WTC11 (cell line): ENCODE results near the gene TYRP1.

Experiments used
- CBFB ChIP-seq: sonication (generic); formaldehyde crosslinking; IDR thresholded peaks from 2 replicates; pipeline ENCODE4 v1.8.1; 2022; ENCODE audit warnings: mild to moderate bottlenecking, low read depth, missing genetic modification reagents
- ETV6 ChIP-seq: sonication (generic); formaldehyde crosslinking; IDR thresholded peaks from 2 replicates; pipeline ENCODE4 v1.8.1; 2022; ENCODE audit warnings: mild to moderate bottlenecking, missing genetic modification reagents
- GTF2I ChIP-seq: fragments of 250-450 bp; sonication (Bioruptor Pico); conservative IDR thresholded peaks from 2 replicates; pipeline ENCODE4 v1.4.0; 2021; ENCODE audit warnings: mild to moderate bottlenecking
- SP1 ChIP-seq: sonication (generic); formaldehyde crosslinking; conservative IDR thresholded peaks from 2 replicates; pipeline ENCODE4 v1.8.1; 2022; ENCODE audit warnings: missing genetic modification reagents
- TEAD4 ChIP-seq: sonication (generic); formaldehyde crosslinking; IDR thresholded peaks from 2 replicates; pipeline ENCODE4 v1.8.0; 2022; ENCODE audit warnings: mild to moderate bottlenecking, missing genetic modification reagents
- ZBTB21 ChIP-seq: sonication (generic); formaldehyde crosslinking; IDR thresholded peaks from 2 replicates; pipeline ENCODE4 v1.8.1; 2023; ENCODE audit warnings: mild to moderate bottlenecking, missing genetic modification reagents, borderline replicate concordance
- ZNF121 ChIP-seq: sonication (generic); formaldehyde crosslinking; IDR thresholded peaks from 2 replicates; pipeline ENCODE4 v1.8.0; 2023; ENCODE audit warnings: missing genetic modification reagents
- TF ChIP-seq, protein P1 (sequence below): fragments of 200-600 bp; IDR thresholded peaks from 2 replicates; pipeline ENCODE4 v1.8.0; 2022; ENCODE audit warnings: antibody characterized with exemption
- TF ChIP-seq, protein P2 (sequence below): sonication (generic); formaldehyde crosslinking; IDR thresholded peaks from 2 replicates; pipeline ENCODE4 v1.8.1; 2023; ENCODE audit warnings: mild to moderate bottlenecking, moderate library complexity, missing genetic modification reagents
- TF ChIP-seq, protein P3 (sequence below): sonication (generic); formaldehyde crosslinking; IDR thresholded peaks from 2 replicates; pipeline ENCODE4 v1.8.1; 2022; ENCODE audit warnings: mild to moderate bottlenecking, moderate library complexity, missing genetic modification reagents
- TF ChIP-seq, protein P4 (sequence below): sonication (generic); formaldehyde crosslinking; IDR thresholded peaks from 2 replicates; pipeline ENCODE4 v1.8.0; 2022; ENCODE audit warnings: mild to moderate bottlenecking, missing genetic modification reagents

DNA sequence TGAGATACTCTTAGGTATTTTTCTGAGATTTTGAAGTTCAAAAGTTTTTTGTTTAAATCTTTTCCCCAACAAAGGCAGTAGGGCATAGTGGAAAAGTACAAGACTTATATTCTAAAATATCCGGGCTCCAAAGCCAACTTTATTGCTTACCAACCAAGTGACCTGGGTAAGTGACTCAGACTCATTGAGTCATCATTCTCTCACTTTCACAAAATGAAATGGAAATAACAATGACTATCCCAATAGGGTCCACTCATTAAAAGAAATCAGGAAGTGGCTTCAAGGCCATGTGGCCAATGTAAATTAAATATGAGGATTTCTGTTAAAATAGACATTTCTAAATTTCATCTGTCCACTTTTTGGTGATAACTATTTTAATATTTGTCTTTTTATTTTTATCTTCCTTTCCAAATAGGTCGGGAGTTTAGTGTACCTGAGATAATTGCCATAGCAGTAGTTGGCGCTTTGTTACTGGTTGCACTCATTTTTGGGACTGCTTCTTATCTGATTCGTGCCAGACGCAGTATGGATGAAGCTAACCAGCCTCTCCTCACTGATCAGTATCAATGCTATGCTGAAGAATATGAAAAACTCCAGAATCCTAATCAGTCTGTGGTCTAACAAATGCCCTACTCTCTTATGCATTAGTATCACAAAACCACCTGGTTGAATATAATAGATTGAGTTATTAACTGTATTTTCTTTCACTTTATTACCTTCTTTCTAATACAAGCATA is 15.5 kb downstream of the TYRP1 start:
- TF ChIP-seq, protein P1, sequence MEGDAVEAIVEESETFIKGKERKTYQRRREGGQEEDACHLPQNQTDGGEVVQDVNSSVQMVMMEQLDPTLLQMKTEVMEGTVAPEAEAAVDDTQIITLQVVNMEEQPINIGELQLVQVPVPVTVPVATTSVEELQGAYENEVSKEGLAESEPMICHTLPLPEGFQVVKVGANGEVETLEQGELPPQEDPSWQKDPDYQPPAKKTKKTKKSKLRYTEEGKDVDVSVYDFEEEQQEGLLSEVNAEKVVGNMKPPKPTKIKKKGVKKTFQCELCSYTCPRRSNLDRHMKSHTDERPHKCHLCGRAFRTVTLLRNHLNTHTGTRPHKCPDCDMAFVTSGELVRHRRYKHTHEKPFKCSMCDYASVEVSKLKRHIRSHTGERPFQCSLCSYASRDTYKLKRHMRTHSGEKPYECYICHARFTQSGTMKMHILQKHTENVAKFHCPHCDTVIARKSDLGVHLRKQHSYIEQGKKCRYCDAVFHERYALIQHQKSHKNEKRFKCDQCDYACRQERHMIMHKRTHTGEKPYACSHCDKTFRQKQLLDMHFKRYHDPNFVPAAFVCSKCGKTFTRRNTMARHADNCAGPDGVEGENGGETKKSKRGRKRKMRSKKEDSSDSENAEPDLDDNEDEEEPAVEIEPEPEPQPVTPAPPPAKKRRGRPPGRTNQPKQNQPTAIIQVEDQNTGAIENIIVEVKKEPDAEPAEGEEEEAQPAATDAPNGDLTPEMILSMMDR: no peak
- TF ChIP-seq, protein P2, sequence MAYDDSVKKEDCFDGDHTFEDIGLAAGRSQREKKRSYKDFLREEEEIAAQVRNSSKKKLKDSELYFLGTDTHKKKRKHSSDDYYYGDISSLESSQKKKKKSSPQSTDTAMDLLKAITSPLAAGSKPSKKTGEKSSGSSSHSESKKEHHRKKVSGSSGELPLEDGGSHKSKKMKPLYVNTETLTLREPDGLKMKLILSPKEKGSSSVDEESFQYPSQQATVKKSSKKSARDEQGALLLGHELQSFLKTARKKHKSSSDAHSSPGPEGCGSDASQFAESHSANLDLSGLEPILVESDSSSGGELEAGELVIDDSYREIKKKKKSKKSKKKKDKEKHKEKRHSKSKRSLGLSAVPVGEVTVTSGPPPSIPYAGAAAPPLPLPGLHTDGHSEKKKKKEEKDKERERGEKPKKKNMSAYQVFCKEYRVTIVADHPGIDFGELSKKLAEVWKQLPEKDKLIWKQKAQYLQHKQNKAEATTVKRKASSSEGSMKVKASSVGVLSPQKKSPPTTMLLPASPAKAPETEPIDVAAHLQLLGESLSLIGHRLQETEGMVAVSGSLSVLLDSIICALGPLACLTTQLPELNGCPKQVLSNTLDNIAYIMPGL (CRISPR knock-in tag): no peak
- TF ChIP-seq SP1 (CRISPR knock-in tag) (no peak), ZNF121 (CRISPR knock-in tag) (no peak), CBFB (CRISPR knock-in tag) (no peak), ZBTB21 (CRISPR knock-in tag) (no peak), TEAD4 (CRISPR knock-in tag) (no peak), GTF2I (CRISPR knock-in tag) (no peak), ETV6 (CRISPR knock-in tag) (no peak)
- TF ChIP-seq, protein P3, sequence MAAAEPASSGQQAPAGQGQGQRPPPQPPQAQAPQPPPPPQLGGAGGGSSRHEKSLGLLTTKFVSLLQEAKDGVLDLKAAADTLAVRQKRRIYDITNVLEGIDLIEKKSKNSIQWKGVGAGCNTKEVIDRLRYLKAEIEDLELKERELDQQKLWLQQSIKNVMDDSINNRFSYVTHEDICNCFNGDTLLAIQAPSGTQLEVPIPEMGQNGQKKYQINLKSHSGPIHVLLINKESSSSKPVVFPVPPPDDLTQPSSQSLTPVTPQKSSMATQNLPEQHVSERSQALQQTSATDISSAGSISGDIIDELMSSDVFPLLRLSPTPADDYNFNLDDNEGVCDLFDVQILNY: no peak
- TF ChIP-seq, protein P4, sequence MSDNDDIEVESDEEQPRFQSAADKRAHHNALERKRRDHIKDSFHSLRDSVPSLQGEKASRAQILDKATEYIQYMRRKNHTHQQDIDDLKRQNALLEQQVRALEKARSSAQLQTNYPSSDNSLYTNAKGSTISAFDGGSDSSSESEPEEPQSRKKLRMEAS (CRISPR knock-in tag): no peak
